ENCODE measurements around the gene ASTN2. TPM values are rescaled to one million over a fixed set of nuclear protein-coding genes. Genes with fewer than 3 reads are reported as not detected.

Gene ASTN2
- total RNA-seq, 1 donor from 2014 or later = 2.7 TPM

- Mint-ChIP-seq H3K9me3 (no peaks in the 10 kb centered on the region), H3K4me3 (ENCODE audit: low read depth) (no peak overlapping the region), H3K27me3 (ENCODE audit: low read depth) (no peaks in the 10 kb centered on the region), H3K27ac (no peak overlapping the region), H3K4me1 (ENCODE audit: low read depth) (no peaks in the 10 kb centered on the region), H3K36me3 (ENCODE audit: low read depth) (no peaks in the 10 kb centered on the region)
- no peak for DNase-seq (ENCODE audit: low spot score)
- intact Hi-C loops (cut with micrococcal nuclease) = no loop called here
These were observed 1034.3 kb downstream of the ASTN2 start for GRCh38 chr9:116380496-116380995.

GRCh38 chr9:116379821-116380220, 1035.0 kb downstream of the ASTN2 start:
- no peaks in the 10 kb centered on the region for H3K36me3 Mint-ChIP-seq (ENCODE audit: low read depth)
- H3K27ac Mint-ChIP-seq = no peak overlapping the region
- no peak overlapping the region for H3K4me3 Mint-ChIP-seq (ENCODE audit: low read depth)
- DNase-seq (ENCODE audit: low spot score) = no peak
- no peaks in the 10 kb centered on the region for H3K4me1 Mint-ChIP-seq (ENCODE audit: low read depth)
- no peaks in the 10 kb centered on the region for H3K9me3 Mint-ChIP-seq
- H3K27me3 Mint-ChIP-seq (ENCODE audit: low read depth) = no peaks in the 10 kb centered on the region
- intact Hi-C loops (cut with micrococcal nuclease) = no loop called here

- Mint-ChIP-seq H3K9me3 (no peaks in the 10 kb centered on the region), H3K36me3 (ENCODE audit: low read depth) (no peaks in the 10 kb centered on the region), H3K27me3 (ENCODE audit: low read depth) (no peaks in the 10 kb centered on the region), H3K27ac (no peak overlapping the region), H3K4me3 (ENCODE audit: low read depth) (no peak overlapping the region), H3K4me1 (ENCODE audit: low read depth) (no peaks in the 10 kb centered on the region)
- no peak for DNase-seq (ENCODE audit: low spot score)
- intact Hi-C loops (cut with micrococcal nuclease) = no loop called here
These were observed 1036.0 kb downstream of the ASTN2 start for GRCh38 chr9:116378873-116379272.

- DNase-seq (ENCODE audit: low spot score) = no peak
- H3K27ac Mint-ChIP-seq = no peak overlapping the region
- no peaks in the 10 kb centered on the region for H3K27me3 Mint-ChIP-seq (ENCODE audit: low read depth)
- H3K36me3 Mint-ChIP-seq (ENCODE audit: low read depth) = no peaks in the 10 kb centered on the region
- H3K4me3 Mint-ChIP-seq (ENCODE audit: low read depth) = no peak overlapping the region
- intact Hi-C loops (cut with micrococcal nuclease) = no loop called here
- H3K4me1 Mint-ChIP-seq (ENCODE audit: low read depth) = no peaks in the 10 kb centered on the region
- no peaks in the 10 kb centered on the region for H3K9me3 Mint-ChIP-seq
These were observed 1037.6 kb downstream of the ASTN2 start for GRCh38 chr9:116377179-116377798.

Data from activated T-helper 2 cell treated with anti-CD3 and anti-CD28 coated beads, Interferon-gamma antibody, Interleukin-2, Interleukin-4, amounts not matched to agents 10 μg/mL and 5 μg/mL and 100 μg/mL, durations not matched to agents 14 hours and 24 hours and 36 hours (primary cell).